Motor neuron (in vitro differentiated cells): Measurements from ENCODE around the gene LUC7L2. TPM values are rescaled to one million over a fixed set of nuclear protein-coding genes. Genes with fewer than 3 reads are reported as not detected.
"Not testable (repeated sequence)": the region's sequence is repeated elsewhere in the genome, so short reads cannot be mapped to it uniquely, and the experiment has no call there.

Experiments
- ATAC-seq, 8 experiments: fragments of 200-7000 bp; cut with Tn5 transposase; replicated peaks in 6 of 8; 2 replicates each; pipeline ENCODE4 v1.8.0; 2021; ENCODE audit warnings: mild to moderate bottlenecking in 8 of 8, moderate library complexity in 8 of 8
- H3K27ac ChIP-seq, 2 donors: fragments of 250-450 bp; sonication (Bioruptor Pico); 2 replicates each; pipeline ENCODE4 v1.9.0; 2021; ENCODE audit warnings: antibody characterized with exemption in 2 of 2, mild to moderate bottlenecking in 2 of 2, moderate library complexity in 1 of 2
- H3K4me1 ChIP-seq, 2 donors: fragments of 250-450 bp; sonication (Bioruptor Pico); replicated peaks in 1 of 2; 2 replicates each; pipeline ENCODE4 v1.6.1; 2021; ENCODE audit warnings: antibody characterized with exemption in 2 of 2, mild to moderate bottlenecking in 2 of 2, moderate library complexity in 1 of 2
- H3K4me3 ChIP-seq, 5 donors: fragments of 250-450 bp; sonication (Bioruptor Pico); 2 replicates each; pipeline ENCODE4 v1.9.0; 2021; ENCODE audit warnings: antibody characterized with exemption in 5 of 5, mild to moderate bottlenecking in 5 of 5, moderate library complexity in 4 of 5
- WGBS, 10 experiments: fragments of 450-650 bp; shearing (Covaris generic); methylation state at CpG; one replicate each; pipeline ENCODE4 v1.0.0; 2022; 5-methylcytosine and 5-hydroxymethylcytosine counted together
- in situ Hi-C, 9 experiments: fragments of 400-800 bp; cut with MboI; loops; one replicate each; pipeline ENCODE4 v1.15.0; 2021; ENCODE audit warnings: low sequenced_read_pairs in 9 of 9, low pct_unique_long_range_greater_than_20kb in 2 of 9; ENCODE audit not compliant: unreplicated experiment in 9 of 9
- total RNA-seq, 8 experiments: library from RNA; unstranded; fragments of 300-600 nt; gene quantifications; 2 replicates each; pipeline versions ENCODE4 v1.2.3 to v1.2.4, GENCODE V29; 2022

LUC7L2 gene
- total RNA-seq, 8 experiments from 2014 or later = 40.4 to 113 (median 51.3) TPM

DNA sequence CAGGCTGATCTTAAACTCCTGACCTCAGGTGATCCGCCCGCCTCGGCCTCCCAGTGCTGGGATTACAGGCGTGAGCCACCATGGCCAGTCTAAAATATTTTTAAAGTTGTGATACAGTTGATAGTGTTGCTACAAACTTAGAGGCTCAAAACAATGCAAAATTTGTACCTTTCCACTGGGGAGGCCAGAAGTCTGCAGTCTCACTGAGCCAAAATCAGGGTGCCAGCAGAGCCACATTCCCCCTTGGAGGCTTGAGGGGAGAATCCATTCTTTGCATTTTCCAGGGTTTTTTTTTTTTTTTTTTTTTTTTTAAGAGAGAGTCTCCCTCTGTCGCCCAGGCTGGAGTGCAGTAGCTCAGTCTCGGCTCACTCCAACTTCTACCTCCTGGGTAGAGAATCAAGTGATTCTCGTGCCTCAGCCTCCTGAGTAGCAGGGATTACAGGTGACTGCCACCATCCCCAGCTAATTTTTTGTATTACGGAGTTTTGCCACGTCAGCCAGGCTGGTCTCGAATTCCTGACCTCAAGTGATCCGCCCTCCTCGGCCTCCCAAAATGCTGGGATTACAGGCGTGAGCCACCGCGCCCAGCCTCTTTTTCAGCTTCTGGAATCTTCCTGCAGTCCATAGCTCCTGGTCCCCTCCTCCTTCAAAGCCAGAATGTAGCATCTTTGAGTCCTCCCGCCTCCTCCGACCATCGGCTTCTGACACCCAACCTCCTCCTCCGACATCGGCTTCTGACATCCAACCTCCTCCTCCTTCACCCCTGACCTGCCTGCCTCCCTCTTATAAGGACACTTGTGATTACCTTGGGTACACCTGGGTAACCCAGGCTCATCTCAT lies 86.6 kb downstream of the LUC7L2 start:
- Histone ChIP-seq H3K4me3 (no peak overlapping the region), H3K27ac (no peak overlapping the region), H3K4me1 (no peaks in the 10 kb centered on the region)
- in situ Hi-C loops = loop anchor here in 1 of 9 experiments (25.0 kb wide), 1 partner anchor 566 kb away; no protein-coding TSS in a partner anchor
- no peak for ATAC-seq
- 82 to 100% (median 92%) methylated on average over 1 to 16 of the region's 20 CpGs; no CpG with 5 or more reads in 1 of the 10 experiments for WGBS, 10 experiments

DNA sequence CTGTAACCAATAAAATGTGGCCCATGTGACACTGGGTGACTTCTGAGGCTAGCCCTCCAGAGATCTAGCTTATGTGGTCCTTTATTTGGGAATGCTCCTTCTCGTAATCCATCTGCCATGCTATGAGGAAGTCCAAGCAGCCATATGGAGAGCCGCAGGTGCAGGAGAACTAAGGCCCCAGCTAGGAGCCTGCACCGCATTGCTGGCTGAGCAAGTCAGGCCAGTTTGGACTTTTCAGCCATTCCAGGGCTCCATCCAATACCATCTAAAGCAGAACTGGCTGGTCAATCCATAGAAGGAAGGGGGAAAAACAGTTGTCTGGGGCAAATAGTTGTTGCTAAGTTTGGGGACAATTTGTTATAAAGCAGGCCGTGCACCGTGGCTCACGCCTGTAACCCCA lies 91.2 kb downstream of the LUC7L2 start:
- Histone ChIP-seq H3K4me3 (no peak overlapping the region), H3K4me1 (peaks cover 0 to 5% of the 10 kb centered on the region in 2 donors), H3K27ac (no peak overlapping the region)
- in situ Hi-C loops = no loop called here
- no peak for ATAC-seq
- 81 to 100% (median 89%) methylated on average over 2 to 5 of the region's 6 CpGs; no CpG with 5 or more reads in 2 of the 10 experiments for WGBS, 10 experiments

DNA sequence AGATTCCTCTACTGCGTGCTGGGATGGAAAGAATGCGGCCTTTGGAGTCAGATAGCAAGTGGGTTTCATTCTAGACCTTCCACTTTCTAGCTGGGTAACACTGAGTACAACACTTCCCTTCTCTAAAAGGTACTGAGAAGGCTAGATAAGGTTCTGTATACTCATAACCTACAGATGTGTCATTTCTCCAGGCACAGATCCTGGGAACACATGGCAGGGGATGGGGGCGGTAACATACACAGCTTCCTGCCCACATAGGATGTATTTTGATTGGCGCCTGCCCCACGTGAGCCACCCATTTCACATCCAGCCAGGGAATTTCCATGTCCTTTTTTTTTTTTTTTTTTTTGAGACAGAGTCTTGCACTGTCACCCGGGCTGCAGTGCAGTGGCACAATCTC lies 91.9 kb downstream of the LUC7L2 start:
- Histone ChIP-seq H3K4me1 (peaks cover 0 to 5% of the 10 kb centered on the region in 2 donors), H3K4me3 (no peak overlapping the region), H3K27ac (no peak overlapping the region)
- 50 to 100% (median 97%) methylated on average over 1 to 4 of the region's 6 CpGs; no CpG with 5 or more reads in 4 of the 10 experiments for WGBS, 10 experiments
- in situ Hi-C loops = no loop called here
- ATAC-seq = no peak

- in situ Hi-C loops = no loop called here
- Histone ChIP-seq H3K4me1 (peaks cover 9 to 13% of the 10 kb centered on the region in 2 donors), H3K27ac (no peak overlapping the region), H3K4me3 (no peak overlapping the region)
- 16 to 82% (median 50%) methylated on average over 1 to 7 of the region's 12 CpGs; no CpG with 5 or more reads in 3 of the 10 experiments for WGBS, 10 experiments
- ATAC-seq = peak in 5 of 8 experiments; percentile 38 to 71 (median 49)
Observed at GRCh38 chr7:139452958-139453672, 93.4 kb downstream of the LUC7L2 start.

GRCh38 chr7:139453673-139454321 lies 94.1 kb downstream of the LUC7L2 start:
- 71 to 100% (median 100%) methylated on average over 1 to 7 of the region's 20 CpGs; no CpG with 5 or more reads in 5 of the 10 experiments for WGBS, 10 experiments
- Histone ChIP-seq H3K4me3 (no peak overlapping the region), H3K27ac (no peak overlapping the region), H3K4me1 (peaks cover 9 to 13% of the 10 kb centered on the region in 2 donors)
- in situ Hi-C loops = no loop called here
- peak in 2 of 8 experiments; percentile 7 to 15 for ATAC-seq

DNA sequence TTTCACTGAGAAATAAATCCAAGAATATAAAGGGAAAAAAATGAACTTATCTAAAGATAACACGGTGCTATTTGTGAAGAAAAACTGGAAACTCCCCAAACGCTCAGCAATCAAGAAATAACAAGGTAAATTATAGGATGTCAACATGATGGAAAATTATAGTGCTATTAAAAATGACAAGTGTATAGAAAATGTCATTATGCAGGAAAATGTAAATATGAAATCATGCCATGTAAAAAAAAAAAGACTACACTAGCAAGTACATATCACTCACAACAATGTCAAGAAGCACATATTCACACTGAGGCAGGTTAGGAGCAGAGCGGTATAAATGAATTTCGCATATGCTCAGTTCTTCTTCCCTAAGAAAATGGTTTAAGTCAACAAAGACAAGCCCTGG lies 96.1 kb downstream of the LUC7L2 start:
- ATAC-seq = peak in 2 of 8 experiments; percentile 11 to 41
- 55 to 100% (median 86%) methylated on average over 3 to 4 of the region's 4 CpGs for WGBS, 10 experiments
- Histone ChIP-seq H3K4me1 (peaks cover 9 to 13% of the 10 kb centered on the region in 2 donors), H3K27ac (no peak overlapping the region), H3K4me3 (no peak overlapping the region)
- in situ Hi-C loops = no loop called here

DNA sequence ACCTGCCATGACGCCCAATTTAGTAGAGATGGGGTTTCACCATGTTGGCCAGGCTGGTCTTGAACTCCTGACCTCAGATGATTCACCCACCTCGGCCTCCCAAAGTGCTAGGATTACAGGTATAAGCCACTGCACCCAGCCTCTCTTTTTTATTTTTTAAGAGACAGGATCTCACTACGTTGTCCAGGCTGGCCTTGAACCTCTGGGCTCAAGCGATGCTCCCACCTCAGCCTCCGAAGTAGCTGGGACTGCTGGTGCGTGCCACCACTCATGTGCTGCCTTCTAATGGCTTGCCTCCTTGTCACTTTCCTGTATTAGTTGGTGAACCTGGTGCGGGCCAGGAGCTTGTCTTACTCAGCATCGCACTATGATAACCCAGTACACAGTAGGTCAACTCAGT lies 96.8 kb downstream of the LUC7L2 start:
- Histone ChIP-seq H3K27ac (peak overlapping the region in 1 of 2 donors; percentile 63), H3K4me3 (no peak overlapping the region), H3K4me1 (peaks cover 9 to 13% of the 10 kb centered on the region in 2 donors)
- WGBS, 10 experiments = 94 to 100% (median 100%) methylated on average over 1 to 5 of the region's 8 CpGs; no CpG with 5 or more reads in 4 of the 10 experiments
- in situ Hi-C loops = no loop called here
- ATAC-seq = no peak

- peaks cover 9 to 13% of the 10 kb centered on the region in 2 donors for H3K4me1 ChIP-seq
- in situ Hi-C loops = no loop called here
- WGBS, 10 experiments = 50 to 100% (median 63%) methylated on average over 1 to 6 of the region's 15 CpGs; no CpG with 5 or more reads in 5 of the 10 experiments
- peak overlapping the region in 1 of 2 donors; percentile 63 for H3K27ac ChIP-seq
- ATAC-seq = peak; percentile 61 to 90 (median 85)
- H3K4me3 ChIP-seq = no peak overlapping the region
Observed at GRCh38 chr7:139457153-139457946, 97.7 kb downstream of the LUC7L2 start.

GRCh38 chr7:139463421-139463820 lies 103.7 kb downstream of the LUC7L2 start:
- ATAC-seq, H3K4me3 ChIP-seq, H3K4me1 ChIP-seq, in situ Hi-C loops, H3K27ac ChIP-seq: not testable (repeated sequence)
- 97 to 100% (median 100%) methylated on average over 1 to 9 of the region's 12 CpGs; no CpG with 5 or more reads in 5 of the 10 experiments for WGBS, 10 experiments

- H3K4me1 ChIP-seq, H3K27ac ChIP-seq, ATAC-seq, in situ Hi-C loops, H3K4me3 ChIP-seq: not testable (repeated sequence)
- whole genome bisulfite sequencing, 10 experiments = 67 to 100% (median 95%) methylated on average over 2 to 4 of the region's 4 CpGs; no CpG with 5 or more reads in 5 of the 10 experiments
Observed at GRCh38 chr7:139464511-139464910, 104.8 kb downstream of the LUC7L2 start.

GRCh38 chr7:139465072-139465471 lies 105.4 kb downstream of the LUC7L2 start:
- H3K4me1 ChIP-seq, H3K4me3 ChIP-seq, ATAC-seq, in situ Hi-C loops, H3K27ac ChIP-seq: not testable (repeated sequence)
- 86 to 100% (median 100%) methylated on average over 1 to 9 of the region's 10 CpGs; no CpG with 5 or more reads in 4 of the 10 experiments for WGBS, 10 experiments

DNA sequence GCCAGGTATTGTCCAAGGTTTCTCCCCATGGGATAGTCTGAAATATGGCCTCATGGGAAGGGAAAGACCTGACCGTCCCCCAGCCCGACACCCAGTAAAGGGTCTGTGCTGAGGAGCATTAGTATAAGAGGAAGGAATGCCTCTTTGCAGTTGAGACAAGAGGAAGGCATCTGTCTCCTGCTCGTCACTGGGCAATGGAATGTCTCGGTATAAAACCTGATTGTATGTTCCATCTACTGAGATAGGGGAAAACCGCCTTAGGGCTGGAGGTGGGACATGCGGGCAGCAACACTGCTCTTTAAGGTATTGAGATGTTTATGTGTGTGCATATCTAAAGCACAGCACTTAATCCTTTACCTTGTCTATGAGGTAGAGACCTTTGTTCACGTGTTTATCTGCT lies 108.0 kb downstream of the LUC7L2 start:
- ATAC-seq, in situ Hi-C loops, H3K27ac ChIP-seq, H3K4me1 ChIP-seq, H3K4me3 ChIP-seq: not testable (repeated sequence)
- WGBS, 10 experiments = 68 to 100% (median 96%) methylated on average over 1 to 4 of the region's 7 CpGs; no CpG with 5 or more reads in 7 of the 10 experiments
